Caco-2 (cell line): ENCODE measurements around the gene DPF3. TPM values are rescaled to one million over a fixed set of nuclear protein-coding genes. Genes with fewer than 3 reads are reported as not detected.

Experiments used
- BruUV-seq: library from RNA; stranded (reverse); fragments of 400-500 nt; replicated peaks from 2 replicates; lab custom pipeline; 2021; lab: Mats Ljungman, UMichigan
- CTCF ChIA-PET: fragments of 300-600 bp; sonication (Branson Sonifier 250); formaldehyde crosslinking; loops from one replicate; lab custom pipeline; 2022; ENCODE audit warnings: antibody characterized with exemption; lab: Charles Lee
- POLR2A ChIA-PET: fragments of 300-600 bp; sonication (Branson Sonifier 250); formaldehyde crosslinking; loops from one replicate; lab custom pipeline; 2022; ENCODE audit warnings: antibody characterized with exemption; lab: Charles Lee
- DNase-seq, 2 experiments: peaks; one replicate each; pipeline versions ENCODE4 v3.0.0 to v3.0.0-alpha.2; 2020 to 2022
- H3K27me3 ChIP-seq: replicated peaks from 2 replicates; pipeline ENCODE4 v1.6.0; 2011; ENCODE audit warnings: low read length; ENCODE audit not compliant: control insufficient read depth, insufficient read depth
- H3K36me3 ChIP-seq: 2 replicates; pipeline ENCODE4 v1.5.1; 2011; ENCODE audit warnings: low read length; ENCODE audit not compliant: control insufficient read depth, insufficient read depth
- H3K4me1 ChIP-seq: fragments of 250-450 bp; sonication (Bioruptor Pico); 2 replicates; pipeline ENCODE4 v1.5.1; 2020; ENCODE audit warnings: mild to moderate bottlenecking
- H3K4me3 ChIP-seq: 2 replicates; pipeline ENCODE4 v1.5.1; 2011; ENCODE audit warnings: low read depth, mild to moderate bottlenecking, control low read depth, low read length
- H3K9me3 ChIP-seq: fragments of 250-450 bp; sonication (Bioruptor Pico); 2 replicates; pipeline ENCODE4 v1.5.1; 2020; ENCODE audit warnings: mild to moderate bottlenecking, moderate library complexity
- H3K27ac Mint-ChIP-seq: one replicate; pipeline ENCODE4 v1.8.0; 2022; ENCODE audit warnings: mixed read lengths; ENCODE audit not compliant: unreplicated experiment
- H3K27me3 Mint-ChIP-seq: one replicate; pipeline ENCODE4 v1.8.0; 2022; ENCODE audit warnings: mixed read lengths; ENCODE audit not compliant: insufficient read depth, unreplicated experiment
- H3K36me3 Mint-ChIP-seq: one replicate; pipeline ENCODE4 v1.8.0; 2022; ENCODE audit warnings: mild to moderate bottlenecking, mixed read lengths; ENCODE audit not compliant: insufficient read depth, unreplicated experiment
- H3K4me1 Mint-ChIP-seq: one replicate; pipeline ENCODE4 v1.8.0; 2022; ENCODE audit warnings: low read depth, mixed read lengths; ENCODE audit not compliant: unreplicated experiment
- H3K4me3 Mint-ChIP-seq: one replicate; pipeline ENCODE4 v1.8.0; 2022; ENCODE audit warnings: mild to moderate bottlenecking, moderate library complexity, mixed read lengths; ENCODE audit not compliant: unreplicated experiment
- H3K9me3 Mint-ChIP-seq: one replicate; pipeline ENCODE4 v1.8.0; 2022; ENCODE audit warnings: mixed read lengths; ENCODE audit not compliant: unreplicated experiment
- CTCF ChIP-seq, 2 experiments: fragments of 200-600 bp in 1 of 2; IDR thresholded peaks; 1 replicate in 1 of 2; 2 replicates in 1 of 2; pipeline versions ENCODE4 v1.5.1 to v1.8.0; 2011 to 2022; ENCODE audit warnings: antibody characterized with exemption in 1 of 2, control low read depth in 1 of 2, inconsistent platforms in 1 of 2, low read depth in 1 of 2, low read length in 1 of 2, mild to moderate bottlenecking in 1 of 2, moderate library complexity in 1 of 2; ENCODE audit not compliant: insufficient read depth in 1 of 2, severe bottlenecking in 1 of 2, unreplicated experiment in 1 of 2
- intact Hi-C: fragments of 100-400 bp; cut with micrococcal nuclease; formaldehyde crosslinking; loops from one replicate; pipeline ENCODE4 v1.10.0; 2022; ENCODE audit not compliant: unreplicated experiment
- total RNA-seq: library from RNA; stranded (reverse); gene quantifications from 2 replicates; pipeline ENCODE4 v1.2.3, GENCODE V29; 2022

The DPF3 gene
- total RNA-seq, 1 experiment from 2014 or later, result not detected

- H3K4me3 ChIP-seq, result no peak overlapping the region
- Mint-ChIP-seq H3K27me3 (peaks cover 20% of the 10 kb centered on the region), H3K27ac (no peak overlapping the region), H3K9me3 (no peaks in the 10 kb centered on the region), H3K4me3 (no peak overlapping the region), H3K4me1 (no peaks in the 10 kb centered on the region), H3K36me3 (no peaks in the 10 kb centered on the region)
- no peaks in the 10 kb centered on the region for H3K36me3 ChIP-seq
- no peaks in the 10 kb centered on the region for H3K9me3 ChIP-seq
- no peaks in the 10 kb centered on the region for H3K4me1 ChIP-seq
- ChIA-PET CTCF (no interaction called here), POLR2A (no interaction called here)
- no peak for TF ChIP-seq CTCF (IDR thresholded peaks at IDR 0.05; ENCODE audit: insufficient read depth in 1 of 2, low read depth in 1 of 2, low read length in 1 of 2, severe bottlenecking in 1 of 2, unreplicated experiment in 1 of 2)
- no peaks in the 10 kb centered on the region for H3K27me3 ChIP-seq
- BruUV-seq, result no TSS peak
- DNase-seq, result no peak
- intact Hi-C loops, result no loop called here
These were observed 156.3 kb downstream of the DPF3 start for GRCh38 chr14:72737560-72737943.

- no TSS peak for BruUV-seq
- Mint-ChIP-seq H3K4me1 (no peaks in the 10 kb centered on the region), H3K36me3 (no peaks in the 10 kb centered on the region), H3K9me3 (no peaks in the 10 kb centered on the region), H3K27ac (no peak overlapping the region), H3K27me3 (peaks cover 20% of the 10 kb centered on the region), H3K4me3 (no peak overlapping the region)
- Histone ChIP-seq H3K9me3 (no peaks in the 10 kb centered on the region), H3K27me3 (0 out of 2 replicates have a peak, but pooled peaks cover 1% of the 10 kb centered on the region), H3K36me3 (no peaks in the 10 kb centered on the region), H3K4me1 (no peaks in the 10 kb centered on the region), H3K4me3 (no peak overlapping the region)
- no peak for DNase-seq
- CTCF ChIA-PET, result no interaction called here
- intact Hi-C loops, result loop anchor here (1.0 kb wide), 1 partner anchor 168 kb away; no protein-coding TSS in a partner anchor
- POLR2A ChIA-PET, result no interaction called here
- no peak for TF ChIP-seq CTCF (IDR thresholded peaks at IDR 0.05; ENCODE audit: insufficient read depth in 1 of 2, low read depth in 1 of 2, low read length in 1 of 2, severe bottlenecking in 1 of 2, unreplicated experiment in 1 of 2)
These were observed 156.9 kb downstream of the DPF3 start for GRCh38 chr14:72736786-72737559.

DNA sequence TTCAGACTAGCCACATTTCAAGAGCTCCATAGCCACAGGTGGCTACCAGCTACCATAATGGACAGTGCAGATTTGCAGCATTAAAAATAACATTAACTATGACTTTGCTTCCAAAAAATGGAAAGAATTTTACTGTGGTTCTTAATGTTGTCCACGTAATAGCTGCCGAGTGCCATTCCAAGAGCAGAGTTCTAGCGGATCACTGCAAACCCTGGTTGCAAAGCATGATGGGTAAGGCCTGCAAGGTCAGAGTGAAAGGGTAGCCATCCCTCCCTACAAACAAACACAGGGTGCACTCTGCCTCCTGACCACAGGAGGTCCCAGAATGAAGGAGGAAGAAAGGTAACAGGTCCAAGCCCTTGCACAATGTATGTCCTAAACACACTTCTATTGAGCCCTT lies 157.6 kb downstream of the DPF3 start:
- Histone ChIP-seq H3K36me3 (no peaks in the 10 kb centered on the region), H3K4me3 (no peak overlapping the region), H3K27me3 (0 out of 2 replicates have a peak, but pooled peaks cover 1% of the 10 kb centered on the region), H3K4me1 (no peaks in the 10 kb centered on the region), H3K9me3 (no peaks in the 10 kb centered on the region)
- no TSS peak for BruUV-seq
- no peak overlapping the region for H3K4me3 Mint-ChIP-seq
- no peak overlapping the region for H3K27ac Mint-ChIP-seq
- no peaks in the 10 kb centered on the region for H3K9me3 Mint-ChIP-seq
- DNase-seq, result peak in 1 of 2 experiments; percentile 29
- TF ChIP-seq CTCF (IDR thresholded peaks at IDR 0.05; ENCODE audit: insufficient read depth in 1 of 2, low read depth in 1 of 2, low read length in 1 of 2, severe bottlenecking in 1 of 2, unreplicated experiment in 1 of 2), result peak in 1 of 2 experiments; percentile 25
- intact Hi-C loops, result loop anchor here (1.0 kb wide), 1 partner anchor 169 kb away; no protein-coding TSS in a partner anchor
- CTCF ChIA-PET, result no interaction called here
- no peaks in the 10 kb centered on the region for H3K4me1 Mint-ChIP-seq
- no peaks in the 10 kb centered on the region for H3K36me3 Mint-ChIP-seq
- H3K27me3 Mint-ChIP-seq, result peaks cover 20% of the 10 kb centered on the region
- POLR2A ChIA-PET, result no interaction called here
